KOPT-K1 (cell line): ENCODE results near the gene TMEM119.
A peak's percentile ranks its signal among the peaks of the same experiment; 100 is the strongest.
"Not testable (repeated sequence)": the region's sequence is repeated elsewhere in the genome, so short reads cannot be mapped to it uniquely, and the experiment has no call there.

Source experiments
- H3K27ac ChIP-seq: fragments of 200-600 bp; sonication (generic); 2 replicates; pipeline ENCODE4 v1.5.1; 2016; ENCODE audit warnings: antibody characterized with exemption, mild to moderate bottlenecking, low read depth, low read length; ENCODE audit not compliant: poor library complexity, severe bottlenecking
- H3K36me3 ChIP-seq: fragments of 200-600 bp; sonication (generic); 2 replicates; pipeline ENCODE4 v1.5.1; 2017; ENCODE audit warnings: antibody characterized with exemption, mild to moderate bottlenecking, low read length, moderate library complexity; ENCODE audit not compliant: insufficient read depth
- H3K9me3 ChIP-seq: fragments of 200-600 bp; sonication (generic); 2 replicates; pipeline ENCODE4 v1.5.1; 2017; ENCODE audit warnings: antibody characterized with exemption, low read length, mild to moderate bottlenecking; ENCODE audit not compliant: insufficient read depth, poor library complexity, severe bottlenecking

Gene TMEM119

GRCh38 chr12:108638141-108638827, 40.4 kb upstream of the TMEM119 start:
- Histone ChIP-seq H3K9me3 (no peaks in the 10 kb centered on the region), H3K27ac (peak overlapping the region; percentile 99), H3K36me3 (no peaks in the 10 kb centered on the region)

- peak overlapping the region; percentile 99 for H3K27ac ChIP-seq
- H3K9me3 ChIP-seq, result no peaks in the 10 kb centered on the region
- H3K36me3 ChIP-seq, result no peaks in the 10 kb centered on the region
Observed at GRCh38 chr12:108637222-108637971, 39.5 kb upstream of the TMEM119 start.

- H3K27ac ChIP-seq, result peak overlapping the region; percentile 99
- no peaks in the 10 kb centered on the region for H3K9me3 ChIP-seq
- no peaks in the 10 kb centered on the region for H3K36me3 ChIP-seq
Observed at GRCh38 chr12:108635997-108636808, 38.3 kb upstream of the TMEM119 start.

- Histone ChIP-seq H3K27ac (peak overlapping the region; percentile 99), H3K9me3 (no peaks in the 10 kb centered on the region), H3K36me3 (no peaks in the 10 kb centered on the region)
Observed at GRCh38 chr12:108635201-108635996, 37.5 kb upstream of the TMEM119 start.

- Histone ChIP-seq H3K27ac (peak overlapping the region; percentile 99), H3K9me3 (no peaks in the 10 kb centered on the region), H3K36me3 (no peaks in the 10 kb centered on the region)
Observed at GRCh38 chr12:108634341-108634751, 36.5 kb upstream of the TMEM119 start.

GRCh38 chr12:108633534-108634248, 35.8 kb upstream of the TMEM119 start, which contains the start of gene SELPLG:
Gene SELPLG (minus strand): TSS chr12:108633894. CDS start chr12:108624307, 9,587 bp downstream.
- H3K36me3 ChIP-seq, result no peaks in the 10 kb centered on the region
- H3K9me3 ChIP-seq, result no peaks in the 10 kb centered on the region
- H3K27ac ChIP-seq, result peak within 1 kb of the TSS; percentile 99

- Histone ChIP-seq H3K9me3 (no peaks in the 10 kb centered on the region), H3K27ac (peak overlapping the region; percentile 99)
Observed at GRCh38 chr12:108633081-108633533, 35.2 kb upstream of the TMEM119 start.

GRCh38 chr12:108631261-108631660, 33.4 kb upstream of the TMEM119 start:
- Histone ChIP-seq H3K27ac (peak overlapping the region; percentile 99), H3K36me3 (peaks cover 15% of the 10 kb centered on the region)
- not testable (repeated sequence) for H3K9me3 ChIP-seq

More at GRCh38 chr12:108633081-108633533, 35.2 kb upstream of the TMEM119 start:
- H3K36me3 ChIP-seq, result no peaks in the 10 kb centered on the region

GRCh38 chr12:108630481-108631207, 32.8 kb upstream of the TMEM119 start:
- peak overlapping the region; percentile 99 for H3K27ac ChIP-seq
- peaks cover 21% of the 10 kb centered on the region for H3K36me3 ChIP-seq
- H3K9me3 ChIP-seq, result no peaks in the 10 kb centered on the region

GRCh38 chr12:108629824-108630476, 32.1 kb upstream of the TMEM119 start:
- H3K27ac ChIP-seq, result peak overlapping the region; percentile 99
- no peaks in the 10 kb centered on the region for H3K9me3 ChIP-seq
- peaks cover 28% of the 10 kb centered on the region for H3K36me3 ChIP-seq

- H3K27ac ChIP-seq, result peak overlapping the region; percentile 99
Observed at GRCh38 chr12:108629151-108629550, 31.3 kb upstream of the TMEM119 start.

GRCh38 chr12:108627134-108627920, 29.4 kb upstream of the TMEM119 start:
- H3K36me3 ChIP-seq, result peaks cover 54% of the 10 kb centered on the region
- H3K27ac ChIP-seq, result peak overlapping the region; percentile 99
- H3K9me3 ChIP-seq, result no peaks in the 10 kb centered on the region

More at GRCh38 chr12:108629151-108629550, 31.3 kb upstream of the TMEM119 start:
- H3K9me3 ChIP-seq, result no peaks in the 10 kb centered on the region
- peaks cover 36% of the 10 kb centered on the region for H3K36me3 ChIP-seq
